ENCODE measurements around the gene ZCCHC3. TPM values are rescaled to one million over a fixed set of nuclear protein-coding genes. Genes with fewer than 3 reads are reported as not detected.
A peak's percentile ranks its signal among the peaks of the same experiment; 100 is the strongest.

ZCCHC3 gene
- polyA plus RNA-seq, 3 donors, result 4.5 to 9.2 (median 5.6) TPM

GRCh38 chr20:271528-271927, 25.8 kb upstream of the ZCCHC3 start:
- Histone ChIP-seq H3K36me3 (replicated peaks in 1 of 2; ENCODE audit: control insufficient read depth in 1 of 2, insufficient read depth in 2 of 2, low read length in 2 of 2) (peaks cover 1 to 2% of the 10 kb centered on the region in 2 donors), H3K4me3 (replicated peaks in 1 of 3; ENCODE audit: low read depth in 2 of 3, low read length in 3 of 3) (no peak overlapping the region), H3K9me3 (replicated peaks in 1 of 2; ENCODE audit: control insufficient read depth in 1 of 2, insufficient read depth in 1 of 2, low read length in 2 of 2) (no peaks in the 10 kb centered on the region), H3K9ac (ENCODE audit: insufficient read depth, low read length, poor library complexity, severe bottlenecking) (no peak overlapping the region), H3K27me3 (ENCODE audit: control insufficient read depth in 2 of 2, insufficient read depth in 2 of 2, low read length in 2 of 2) (no peaks in the 10 kb centered on the region), H3K4me2 (replicated peaks; ENCODE audit: extremely low read depth, low read length, poor library complexity, severe bottlenecking) (no peak overlapping the region), H2AFZ (ENCODE audit: insufficient read depth, low read depth, low read length, poor library complexity, severe bottlenecking) (no peak overlapping the region), H3K4me1 (ENCODE audit: control insufficient read depth in 1 of 2, insufficient read depth in 2 of 2, low read length in 2 of 2) (peaks cover 4 to 5% of the 10 kb centered on the region in 2 donors), H3K27ac (ENCODE audit: low read depth in 1 of 2, low read length in 2 of 2) (no peak overlapping the region), H3K79me2 (ENCODE audit: insufficient read depth, low read length) (no peaks in the 10 kb centered on the region), H4K20me1 (ENCODE audit: insufficient read depth, low read length) (no peaks in the 10 kb centered on the region)
- Mint-ChIP-seq H3K36me3 (peaks cover 6 to 11% of the 10 kb centered on the region in 2 donors), H3K27ac (no peak overlapping the region), H3K9me3 (peaks cover 0 to 2% (median 0%) of the 10 kb centered on the region in 7 donors), H3K4me1 (peaks cover 7% of the 10 kb centered on the region), H3K27me3 (ENCODE audit: low read depth in 3 of 3) (peaks cover 4 to 5% (median 4%) of the 10 kb centered on the region in 3 donors), H3K4me3 (no peak overlapping the region)
- intact Hi-C loops (cut with micrococcal nuclease), result no loop called here
- no peak for DNase-seq
- TF ChIP-seq, protein P1, sequence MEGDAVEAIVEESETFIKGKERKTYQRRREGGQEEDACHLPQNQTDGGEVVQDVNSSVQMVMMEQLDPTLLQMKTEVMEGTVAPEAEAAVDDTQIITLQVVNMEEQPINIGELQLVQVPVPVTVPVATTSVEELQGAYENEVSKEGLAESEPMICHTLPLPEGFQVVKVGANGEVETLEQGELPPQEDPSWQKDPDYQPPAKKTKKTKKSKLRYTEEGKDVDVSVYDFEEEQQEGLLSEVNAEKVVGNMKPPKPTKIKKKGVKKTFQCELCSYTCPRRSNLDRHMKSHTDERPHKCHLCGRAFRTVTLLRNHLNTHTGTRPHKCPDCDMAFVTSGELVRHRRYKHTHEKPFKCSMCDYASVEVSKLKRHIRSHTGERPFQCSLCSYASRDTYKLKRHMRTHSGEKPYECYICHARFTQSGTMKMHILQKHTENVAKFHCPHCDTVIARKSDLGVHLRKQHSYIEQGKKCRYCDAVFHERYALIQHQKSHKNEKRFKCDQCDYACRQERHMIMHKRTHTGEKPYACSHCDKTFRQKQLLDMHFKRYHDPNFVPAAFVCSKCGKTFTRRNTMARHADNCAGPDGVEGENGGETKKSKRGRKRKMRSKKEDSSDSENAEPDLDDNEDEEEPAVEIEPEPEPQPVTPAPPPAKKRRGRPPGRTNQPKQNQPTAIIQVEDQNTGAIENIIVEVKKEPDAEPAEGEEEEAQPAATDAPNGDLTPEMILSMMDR (IDR thresholded peaks at IDR 0.05), result no peak

- H3K36me3 ChIP-seq (replicated peaks in 1 of 2; ENCODE audit: control insufficient read depth in 1 of 2, insufficient read depth in 2 of 2, low read length in 2 of 2), result peaks cover 7 to 8% of the 10 kb centered on the region in 2 donors
- no peaks in the 10 kb centered on the region for H3K79me2 ChIP-seq (ENCODE audit: insufficient read depth, low read length)
- H3K27me3 ChIP-seq (ENCODE audit: control insufficient read depth in 2 of 2, insufficient read depth in 2 of 2, low read length in 2 of 2), result no peaks in the 10 kb centered on the region
- H3K9ac ChIP-seq (ENCODE audit: insufficient read depth, low read length, poor library complexity, severe bottlenecking), result no peak overlapping the region
- Mint-ChIP-seq H3K9me3 (no peaks in the 10 kb centered on the region), H3K4me1 (no peaks in the 10 kb centered on the region), H3K36me3 (peaks cover 10 to 21% of the 10 kb centered on the region in 2 donors), H3K27me3 (ENCODE audit: low read depth in 3 of 3) (peaks cover 0 to 4% (median 2%) of the 10 kb centered on the region in 3 donors), H3K4me3 (no peak overlapping the region), H3K27ac (peak overlapping the region in 1 of 7 donors; percentile 2)
- DNase-seq, result no peak
- no peak overlapping the region for H3K4me3 ChIP-seq (replicated peaks in 1 of 3; ENCODE audit: low read depth in 2 of 3, low read length in 3 of 3)
- H3K4me1 ChIP-seq (ENCODE audit: control insufficient read depth in 1 of 2, insufficient read depth in 2 of 2, low read length in 2 of 2), result no peaks in the 10 kb centered on the region
- no peaks in the 10 kb centered on the region for H4K20me1 ChIP-seq (ENCODE audit: insufficient read depth, low read length)
- H3K27ac ChIP-seq (ENCODE audit: low read depth in 1 of 2, low read length in 2 of 2), result no peak overlapping the region
- intact Hi-C loops (cut with micrococcal nuclease), result no loop called here
- TF ChIP-seq, protein P1 (IDR thresholded peaks at IDR 0.05), result no peak
- H3K9me3 ChIP-seq (replicated peaks in 1 of 2; ENCODE audit: control insufficient read depth in 1 of 2, insufficient read depth in 1 of 2, low read length in 2 of 2), result no peaks in the 10 kb centered on the region
- H3K4me2 ChIP-seq (replicated peaks; ENCODE audit: extremely low read depth, low read length, poor library complexity, severe bottlenecking), result no peak overlapping the region
- H2AFZ ChIP-seq (ENCODE audit: insufficient read depth, low read depth, low read length, poor library complexity, severe bottlenecking), result no peak overlapping the region
Observed at GRCh38 chr20:272718-273117, 24.7 kb upstream of the ZCCHC3 start.
